Neural cell (in vitro differentiated cells): ENCODE measurements around the gene MRPS26. TPM values are rescaled to one million over a fixed set of nuclear protein-coding genes. Genes with fewer than 3 reads are reported as not detected.

Experiments used
- H2AFZ ChIP-seq: fragments of 200-600, 300-800 bp; sonication (generic), shearing (Covaris generic); 2 replicates; pipeline ENCODE4 v1.6.0; 2014; ENCODE audit warnings: low read depth, mild to moderate bottlenecking, antibody characterized with exemption, low read length, moderate library complexity
- H3F3A ChIP-seq: fragments of 200-600 bp; shearing (Covaris generic); 2 replicates; pipeline ENCODE4 v1.6.1; 2016; ENCODE audit warnings: mild to moderate bottlenecking, moderate library complexity, mixed read lengths, antibody characterized with exemption, low read length; ENCODE audit not compliant: insufficient read depth, poor library complexity, severe bottlenecking
- H3K27ac ChIP-seq: fragments of 200-600, 300-800 bp; sonication (generic), shearing (Covaris generic); 2 replicates; pipeline ENCODE4 v1.5.1; 2014; ENCODE audit warnings: mild to moderate bottlenecking, low read length, moderate library complexity
- H3K27me3 ChIP-seq: fragments of 300-800, 200-600 bp; sonication (generic), shearing (Covaris generic); 2 replicates; pipeline ENCODE4 v1.6.0; 2014; ENCODE audit warnings: mild to moderate bottlenecking, low read depth, low read length, moderate library complexity; ENCODE audit not compliant: insufficient read depth
- H3K36me3 ChIP-seq: fragments of 300-800, 200-600 bp; sonication (generic), shearing (Covaris generic); 2 replicates; pipeline ENCODE4 v1.5.1; 2014; ENCODE audit warnings: mild to moderate bottlenecking, antibody characterized with exemption, low read length, moderate library complexity; ENCODE audit not compliant: insufficient read depth
- H3K4me2 ChIP-seq: fragments of 300-800, 200-600 bp; sonication (generic), shearing (Covaris generic); 2 replicates; pipeline ENCODE4 v1.6.0; 2014; ENCODE audit warnings: mild to moderate bottlenecking, low read length
- H3K4me3 ChIP-seq: fragments of 300-800, 200-600 bp; sonication (generic), shearing (Covaris generic); 2 replicates; pipeline ENCODE4 v1.5.1; 2014; ENCODE audit warnings: mild to moderate bottlenecking, low read length, moderate library complexity
- H3K79me2 ChIP-seq: fragments of 200-600 bp; shearing (Covaris generic); replicated peaks from 2 replicates; pipeline ENCODE4 v1.6.0; 2014; ENCODE audit warnings: mild to moderate bottlenecking, low read length, moderate library complexity; ENCODE audit not compliant: insufficient read depth
- H3K9ac ChIP-seq: fragments of 300-800, 200-600 bp; sonication (generic), shearing (Covaris generic); 2 replicates; pipeline ENCODE4 v1.6.1; 2016; ENCODE audit warnings: mild to moderate bottlenecking, low read length, mixed read lengths
- H3K9me2 ChIP-seq: fragments of 200-600 bp; shearing (Covaris generic); 2 replicates; pipeline ENCODE4 v1.6.1; 2016; ENCODE audit warnings: mild to moderate bottlenecking, low read length, mixed read lengths; ENCODE audit not compliant: insufficient read depth
- H3K9me3 ChIP-seq: fragments of 200-600, 300-800 bp; sonication (generic), shearing (Covaris generic); 2 replicates; pipeline ENCODE4 v1.6.1; 2016; ENCODE audit warnings: mild to moderate bottlenecking, mixed run types, low read length, moderate library complexity, mixed read lengths
- H4K20me1 ChIP-seq: fragments of 200-600 bp; shearing (Covaris generic); 2 replicates; pipeline ENCODE4 v1.6.1; 2016; ENCODE audit warnings: mild to moderate bottlenecking, mixed run types; ENCODE audit not compliant: insufficient read depth
- CTCF ChIP-seq: fragments of 450-650 bp; IDR thresholded peaks from 2 replicates; pipeline ENCODE4 v1.5.1; 2014; ENCODE audit warnings: antibody characterized with exemption, mild to moderate bottlenecking, moderate library complexity; ENCODE audit not compliant: poor library complexity, severe bottlenecking
- EP300 ChIP-seq: fragments of 450-650 bp; conservative IDR thresholded peaks from 2 replicates; pipeline ENCODE4 v1.6.1; 2014; ENCODE audit warnings: antibody characterized with exemption, mild to moderate bottlenecking, moderate library complexity; ENCODE audit not compliant: poor library complexity, severe bottlenecking
- EZH2 ChIP-seq: fragments of 200-600, 300-800 bp; shearing (Covaris generic), sonication (generic); IDR thresholded peaks from 2 replicates; pipeline ENCODE4 v1.6.1; 2014; ENCODE audit warnings: antibody characterized with exemption, low read length, borderline replicate concordance, mild to moderate bottlenecking; ENCODE audit not compliant: insufficient read depth, poor library complexity, severe bottlenecking
- MXI1 ChIP-seq: fragments of 450-650 bp; conservative IDR thresholded peaks from 2 replicates; pipeline ENCODE4 v1.6.1; 2014; ENCODE audit warnings: antibody characterized with exemption, mild to moderate bottlenecking; ENCODE audit not compliant: poor library complexity, severe bottlenecking
- POLR2AphosphoS5 ChIP-seq: IDR thresholded peaks from 2 replicates; pipeline ENCODE4 v1.6.1; 2012
- RAD21 ChIP-seq: fragments of 450-650 bp; conservative IDR thresholded peaks from 2 replicates; pipeline ENCODE4 v1.6.1; 2014; ENCODE audit warnings: antibody characterized with exemption, mild to moderate bottlenecking, moderate library complexity
- REST ChIP-seq: IDR thresholded peaks from 2 replicates; pipeline ENCODE4 v1.6.1; 2012; ENCODE audit warnings: borderline replicate concordance
- SMC3 ChIP-seq: fragments of 450-650 bp; conservative IDR thresholded peaks from 2 replicates; pipeline ENCODE4 v1.6.1; 2014; ENCODE audit warnings: antibody characterized with exemption, mild to moderate bottlenecking, moderate library complexity; ENCODE audit not compliant: poor library complexity
- TAF1 ChIP-seq: IDR thresholded peaks from 2 replicates; pipeline ENCODE4 v1.6.1; 2012; ENCODE audit warnings: low read depth
- polyA plus RNA-seq: library from polyadenylated mRNA; depleted of rRNA; stranded (reverse); fragments of >200 nt; gene quantifications from 2 replicates; pipeline ENCODE4 v1.2.3, GENCODE V29; 2014

MRPS26 gene
- polyA plus RNA-seq, 1 donor from 2014 or later, result 134 TPM

DNA sequence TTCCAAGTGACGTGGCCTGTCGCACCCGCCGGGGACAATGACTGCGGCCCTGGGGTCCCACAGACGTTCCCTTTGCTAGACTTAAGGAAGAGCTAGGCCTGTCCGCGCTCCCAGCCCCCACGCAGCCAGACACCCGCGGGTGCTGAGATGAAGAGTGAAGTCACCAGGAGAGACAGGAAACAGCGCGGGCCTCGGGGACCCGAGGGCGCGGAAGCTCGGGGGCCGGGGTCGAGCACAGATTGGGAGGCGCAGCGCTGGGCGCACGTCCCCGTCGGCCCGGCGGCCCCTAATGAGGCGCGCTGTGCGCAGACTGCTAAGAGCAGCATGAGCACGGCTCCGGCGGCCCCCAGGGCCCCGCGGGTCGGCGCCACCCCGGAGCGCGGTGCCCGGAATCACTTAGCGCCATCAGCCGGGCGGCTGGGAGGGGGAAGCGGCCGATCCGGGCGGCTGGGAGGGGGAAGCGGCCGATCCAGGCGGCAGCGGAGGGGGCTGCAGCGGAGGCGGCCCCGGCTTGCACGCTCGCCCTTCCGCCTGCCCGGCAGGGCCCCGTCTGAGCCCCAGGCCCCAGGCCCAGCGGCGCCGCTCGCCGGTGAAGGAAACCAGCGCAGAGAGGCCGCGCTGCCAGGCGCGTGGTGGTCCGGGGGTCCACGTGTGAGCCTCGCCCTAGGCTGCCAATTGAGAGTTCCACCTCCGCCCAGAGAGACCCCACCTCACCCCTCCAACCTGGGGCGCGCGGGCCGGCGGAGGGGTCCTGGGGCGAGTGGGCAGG, 46.9 kb downstream of the MRPS26 start:
- no peaks in the 10 kb centered on the region for H4K20me1 ChIP-seq
- H3K9ac ChIP-seq, result no peak overlapping the region
- H3K9me2 ChIP-seq, result no peaks in the 10 kb centered on the region
- no peak overlapping the region for H2AFZ ChIP-seq
- no peaks in the 10 kb centered on the region for H3K9me3 ChIP-seq
- no peak for TF ChIP-seq POLR2AphosphoS5
- no peak for TF ChIP-seq TAF1
- no peak for TF ChIP-seq REST
- no peak for TF ChIP-seq MXI1
- no peak for TF ChIP-seq RAD21
- TF ChIP-seq EP300, result no peak
- TF ChIP-seq SMC3, result no peak
- no peak for TF ChIP-seq EZH2
- no peak for TF ChIP-seq CTCF
- H3K36me3 ChIP-seq, result no peaks in the 10 kb centered on the region
- H3K27ac ChIP-seq, result no peak overlapping the region
- no peaks in the 10 kb centered on the region for H3F3A ChIP-seq
- no peak overlapping the region for H3K4me3 ChIP-seq
- H3K79me2 ChIP-seq, result no peaks in the 10 kb centered on the region
- no peak overlapping the region for H3K4me2 ChIP-seq
- H3K27me3 ChIP-seq, result peaks cover 12% of the 10 kb centered on the region

GRCh38 chr20:3093861-3094361, 48.1 kb downstream of the MRPS26 start:
- Histone ChIP-seq H3K9me3 (no peaks in the 10 kb centered on the region), H3K27me3 (peaks cover 12% of the 10 kb centered on the region), H3K79me2 (no peaks in the 10 kb centered on the region), H3K4me3 (no peak overlapping the region), H2AFZ (no peak overlapping the region), H3F3A (no peaks in the 10 kb centered on the region), H3K27ac (no peak overlapping the region), H3K9me2 (no peaks in the 10 kb centered on the region), H4K20me1 (no peaks in the 10 kb centered on the region), H3K36me3 (no peaks in the 10 kb centered on the region), H3K9ac (no peak overlapping the region), H3K4me2 (no peak overlapping the region)
- TF ChIP-seq SMC3 (no peak), EP300 (no peak), MXI1 (no peak), CTCF (no peak), REST (no peak), EZH2 (no peak), RAD21 (no peak), POLR2AphosphoS5 (no peak), TAF1 (no peak)
